8988T (cell line): ENCODE measurements around the gene CRABP2.
A peak's percentile ranks its signal among the peaks of the same experiment; 100 is the strongest.

Source experiments
- DNase-seq: peaks from one replicate; pipeline ENCODE4 v3.0.0; 2011

CRABP2 gene

DNA sequence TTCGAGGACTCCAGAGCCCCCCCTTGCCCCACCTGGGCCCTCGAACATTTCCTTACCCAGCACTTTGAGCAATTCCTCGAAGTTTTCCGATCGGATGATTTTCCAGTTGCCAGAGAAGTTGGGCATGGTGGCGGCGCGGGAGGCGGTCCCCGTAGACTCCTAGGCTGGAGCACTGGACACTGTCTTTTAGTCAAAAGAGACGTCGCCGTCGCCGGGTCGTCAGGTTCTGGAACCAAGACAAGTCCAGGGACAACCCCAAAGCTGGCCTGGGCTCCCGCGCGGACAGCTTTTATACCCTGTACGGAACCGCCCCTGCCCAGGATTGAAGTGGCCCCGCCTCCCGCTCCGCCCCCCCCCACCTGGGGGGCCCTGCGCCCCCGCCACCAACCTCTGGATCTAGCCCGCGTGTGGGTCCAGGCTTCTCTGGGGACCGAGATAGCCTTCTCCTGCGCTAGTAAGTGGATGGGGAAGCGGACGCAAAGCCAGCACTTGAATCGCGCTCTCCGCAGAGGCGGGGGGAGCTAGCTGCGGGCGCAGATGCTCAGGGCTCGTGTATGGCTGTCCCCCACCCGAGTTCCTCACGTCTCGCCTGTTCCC lies at the start of gene CRABP2:
Gene CRABP2 (minus strand): TSS at position 263 of the 597 bp plus-strand sequence. CDS start 137 bp downstream, at position 126.
- no peak for DNase-seq

DNA sequence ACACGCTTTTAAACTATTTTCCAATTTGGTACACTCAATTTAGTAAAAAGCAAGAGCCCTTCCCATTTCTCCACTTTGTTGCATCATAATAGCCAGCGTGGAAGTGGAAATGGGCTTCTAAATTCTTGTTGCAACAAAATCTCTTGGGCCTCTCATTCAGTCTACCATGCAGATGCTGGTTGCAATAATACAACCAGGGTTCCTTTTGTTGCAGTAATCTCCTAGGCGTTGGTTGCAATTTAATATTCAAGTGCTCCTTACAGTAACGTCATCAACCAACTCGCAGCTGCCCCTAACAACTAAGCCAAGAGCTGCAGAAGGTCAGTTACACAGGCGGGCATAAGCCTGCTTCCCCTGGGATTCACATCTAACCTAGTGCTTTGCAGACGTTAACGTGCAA lies 48.8 kb upstream of the CRABP2 start:
- DNase-seq, result no peak

DNA sequence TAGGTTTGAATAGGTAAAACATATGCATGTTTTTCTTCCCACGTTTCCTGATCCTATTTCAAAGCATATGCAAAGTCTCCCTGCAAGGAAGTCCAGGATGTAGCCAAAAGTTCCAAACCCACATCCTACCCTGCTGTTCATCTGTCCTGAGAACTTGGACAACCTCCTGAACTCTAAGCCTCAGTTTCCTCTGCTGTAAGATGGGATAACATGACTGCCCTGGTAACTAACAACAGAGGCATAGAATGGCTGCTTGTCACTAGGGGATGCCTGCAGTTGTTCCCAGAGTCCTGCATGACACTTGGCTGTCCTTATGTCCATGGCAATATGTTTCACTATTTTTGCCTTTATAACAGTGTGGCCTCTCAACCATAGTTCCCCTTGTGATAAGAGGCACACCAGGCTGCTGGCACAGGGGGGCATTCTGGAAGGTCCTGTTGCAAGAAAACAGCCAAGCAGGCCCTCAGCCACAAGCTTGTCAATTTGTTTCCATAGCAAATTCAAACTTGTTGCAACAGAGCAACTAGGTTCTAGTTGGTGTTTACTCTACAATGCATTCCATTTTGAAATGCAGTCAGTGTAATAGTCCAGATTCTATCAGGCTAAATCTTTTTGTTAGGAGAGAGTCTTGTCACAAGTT lies 47.6 kb upstream of the CRABP2 start:
- DNase-seq, result no peak

DNA sequence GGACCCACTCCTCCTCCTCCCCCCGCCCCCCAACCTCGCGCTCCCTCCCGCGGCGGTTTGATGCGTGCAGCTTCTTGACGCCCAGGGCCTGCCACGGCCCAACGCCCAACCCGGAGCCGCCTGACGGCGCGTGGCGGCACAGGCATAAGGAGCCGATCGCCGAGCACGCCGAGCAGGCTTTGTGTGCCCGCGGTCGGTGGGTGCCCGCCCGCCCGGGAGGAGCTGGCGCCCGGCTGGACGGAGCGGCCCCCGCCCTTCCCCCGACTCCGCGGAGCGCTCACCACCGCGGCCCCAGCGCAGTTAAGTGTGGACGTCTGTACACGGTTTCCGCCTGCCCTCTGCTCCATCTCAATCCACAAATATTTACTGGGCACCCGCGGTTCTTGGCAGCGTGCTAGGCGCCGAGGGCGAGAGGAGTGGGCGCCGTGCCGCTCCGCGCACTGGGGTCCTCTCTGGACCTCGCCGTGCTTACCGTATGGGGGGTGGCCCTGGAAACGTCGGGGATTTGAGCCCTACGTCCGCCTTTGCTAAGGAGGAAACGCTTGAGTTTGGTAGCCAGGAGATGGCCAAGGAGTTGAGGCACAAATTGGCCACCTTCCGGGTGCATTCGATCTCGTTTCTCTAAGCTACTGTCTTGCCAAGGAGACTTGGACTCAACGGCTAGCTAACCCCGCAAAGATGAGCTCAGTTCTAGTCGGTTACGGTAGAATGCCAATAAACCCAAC lies 46.5 kb upstream of the CRABP2 start:
- DNase-seq, result peak; percentile 96

DNA sequence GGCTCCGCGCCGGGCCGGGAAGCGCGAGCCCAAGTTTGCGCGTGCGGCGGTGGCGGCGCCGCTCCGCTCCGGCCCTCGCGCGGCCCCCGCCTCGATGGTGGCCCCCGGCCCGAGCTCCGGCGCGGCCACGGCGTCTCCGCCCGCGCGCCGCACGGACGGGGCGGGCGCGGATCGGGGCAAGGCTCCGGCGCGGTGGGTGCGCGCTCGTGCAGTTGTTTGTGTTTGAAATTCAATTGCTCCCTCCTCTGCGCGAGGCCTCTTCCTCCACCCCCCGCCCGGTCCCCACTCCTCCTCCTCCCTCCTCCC lies 46.0 kb upstream of the CRABP2 start, which contains the start of gene HDGF:
Gene HDGF (minus strand): TSS at position 225 of the 306 bp plus-strand sequence. CDS start 246 bp downstream, outside the sequence.
- no peak for DNase-seq

DNA sequence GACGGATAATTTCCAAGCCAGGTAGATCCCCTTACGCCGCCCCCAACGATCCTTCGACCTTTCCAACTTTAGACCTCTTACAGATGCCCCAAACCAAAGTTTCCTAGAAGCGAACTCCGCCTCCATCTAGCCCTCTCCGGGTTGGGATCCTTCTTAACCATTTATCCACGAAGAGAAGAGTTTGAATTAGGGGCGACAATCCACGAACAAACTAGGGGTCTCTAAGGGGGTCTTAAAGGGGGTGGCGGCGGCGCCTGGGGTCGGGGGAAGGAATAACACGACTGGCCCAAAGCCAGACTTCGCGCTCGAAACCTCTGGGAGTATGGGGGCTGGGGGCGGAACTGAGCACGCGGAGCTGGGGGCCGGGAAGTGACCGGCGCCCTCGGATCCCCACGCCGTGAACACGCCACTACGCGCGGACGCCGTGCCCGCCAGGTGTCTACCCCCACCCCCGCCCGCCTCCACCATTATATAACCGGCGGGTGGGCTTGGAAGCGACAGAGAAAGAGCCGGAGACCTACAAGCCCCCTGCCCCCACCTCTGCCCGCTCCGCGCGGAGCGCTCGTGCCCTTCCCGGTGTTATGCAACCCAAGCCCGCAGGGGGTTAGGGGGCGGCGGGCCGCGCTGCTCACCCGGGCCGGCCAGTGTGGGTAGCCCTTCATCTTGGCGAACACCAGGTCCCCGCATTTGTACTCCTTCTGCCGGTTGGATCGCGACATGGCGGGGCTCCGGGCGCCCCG lies 45.5 kb upstream of the CRABP2 start:
- DNase-seq, result no peak

DNA sequence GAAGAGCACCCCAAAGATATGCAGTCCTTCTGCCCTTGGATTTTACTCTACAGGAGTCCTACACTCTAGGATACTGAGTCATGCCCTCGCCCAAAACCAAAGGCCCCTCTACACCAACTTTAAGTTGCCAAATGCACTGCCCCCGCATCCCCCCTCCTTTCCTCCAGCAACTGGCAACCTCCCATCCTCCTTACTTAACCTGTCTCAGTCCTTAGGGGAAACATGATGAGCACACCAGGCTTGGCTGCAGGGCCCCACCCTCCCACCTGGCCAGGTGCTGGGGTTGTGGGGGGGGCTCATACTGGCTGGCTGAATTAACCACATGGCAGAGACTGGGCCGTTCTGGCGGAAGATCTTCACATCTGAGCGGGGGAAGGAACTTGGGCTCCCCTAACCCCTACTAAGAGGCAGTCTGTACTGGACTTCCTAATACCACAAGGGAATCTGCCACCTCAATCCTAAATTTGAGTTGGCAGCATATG lies 44.8 kb upstream of the CRABP2 start:
- no peak for DNase-seq

DNA sequence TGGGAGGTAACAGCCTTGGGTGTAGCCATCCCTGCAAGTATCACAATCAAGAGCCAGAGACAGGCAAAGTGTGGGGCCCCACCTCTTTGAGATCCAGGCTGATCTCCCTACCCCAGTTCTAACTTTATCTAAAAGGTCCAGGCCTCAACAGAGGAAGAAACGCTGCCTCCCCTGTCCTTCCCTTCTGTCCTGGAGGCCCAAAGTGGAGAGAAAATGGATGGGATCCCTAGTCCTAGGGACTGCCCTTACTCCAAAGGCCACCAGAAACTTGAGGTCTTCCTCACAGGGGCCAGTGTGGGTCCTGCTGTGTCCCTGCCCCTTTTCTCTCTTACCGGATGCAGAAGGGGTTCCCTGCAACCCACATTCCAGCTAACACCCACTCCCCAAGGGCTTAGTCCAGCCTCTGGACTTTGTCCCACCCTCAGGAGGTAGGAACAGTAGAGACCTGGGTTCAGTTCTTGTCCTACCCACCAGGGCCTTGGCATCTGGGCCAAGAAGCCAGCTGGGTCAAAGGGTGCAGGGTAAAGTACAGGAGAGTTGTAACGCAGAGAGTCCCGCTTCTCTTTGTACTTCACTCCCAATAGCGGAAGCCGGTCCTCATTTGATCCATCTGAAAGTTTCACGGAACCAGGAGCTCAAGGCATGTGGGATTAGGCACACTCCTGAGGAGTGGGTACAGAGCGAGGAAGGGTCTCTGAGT lies 44.2 kb upstream of the CRABP2 start:
- DNase-seq, result no peak

DNA sequence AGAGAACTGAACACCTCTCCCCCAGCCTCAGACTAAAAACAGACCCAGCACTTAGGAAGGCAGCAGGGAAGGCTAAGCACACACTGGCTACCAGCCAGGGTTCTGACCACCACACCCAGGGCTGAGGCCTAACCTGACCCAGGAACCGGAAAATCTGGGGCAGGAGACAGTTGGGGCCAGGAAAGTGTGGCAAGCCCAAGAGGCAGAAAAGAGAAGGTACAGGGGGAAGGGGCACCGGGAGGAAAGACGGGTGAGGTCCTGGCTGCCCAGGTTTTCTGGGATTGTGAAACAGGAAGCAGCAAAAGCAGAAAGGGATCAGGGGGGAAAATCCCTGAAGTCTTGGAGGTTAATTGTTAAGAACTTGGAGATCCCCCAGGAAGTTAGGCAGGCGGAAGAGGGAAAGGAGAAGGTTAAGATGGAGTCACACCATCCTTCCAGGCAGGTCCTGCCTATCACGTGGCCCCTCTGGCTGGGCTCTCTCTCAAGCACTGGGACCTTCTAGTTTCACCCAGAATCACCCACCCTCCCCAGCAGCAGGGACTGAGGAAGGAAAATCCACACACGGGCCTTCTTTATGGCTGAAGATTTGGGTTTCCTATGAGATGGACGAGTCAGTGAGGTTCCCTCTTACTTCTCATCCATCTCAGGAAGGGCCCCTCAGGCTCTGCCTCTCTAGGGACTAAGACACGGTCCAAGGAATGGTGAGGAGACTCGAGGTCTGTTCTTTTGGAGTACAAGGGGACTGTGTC lies 43.5 kb upstream of the CRABP2 start:
- DNase-seq, result no peak

DNA sequence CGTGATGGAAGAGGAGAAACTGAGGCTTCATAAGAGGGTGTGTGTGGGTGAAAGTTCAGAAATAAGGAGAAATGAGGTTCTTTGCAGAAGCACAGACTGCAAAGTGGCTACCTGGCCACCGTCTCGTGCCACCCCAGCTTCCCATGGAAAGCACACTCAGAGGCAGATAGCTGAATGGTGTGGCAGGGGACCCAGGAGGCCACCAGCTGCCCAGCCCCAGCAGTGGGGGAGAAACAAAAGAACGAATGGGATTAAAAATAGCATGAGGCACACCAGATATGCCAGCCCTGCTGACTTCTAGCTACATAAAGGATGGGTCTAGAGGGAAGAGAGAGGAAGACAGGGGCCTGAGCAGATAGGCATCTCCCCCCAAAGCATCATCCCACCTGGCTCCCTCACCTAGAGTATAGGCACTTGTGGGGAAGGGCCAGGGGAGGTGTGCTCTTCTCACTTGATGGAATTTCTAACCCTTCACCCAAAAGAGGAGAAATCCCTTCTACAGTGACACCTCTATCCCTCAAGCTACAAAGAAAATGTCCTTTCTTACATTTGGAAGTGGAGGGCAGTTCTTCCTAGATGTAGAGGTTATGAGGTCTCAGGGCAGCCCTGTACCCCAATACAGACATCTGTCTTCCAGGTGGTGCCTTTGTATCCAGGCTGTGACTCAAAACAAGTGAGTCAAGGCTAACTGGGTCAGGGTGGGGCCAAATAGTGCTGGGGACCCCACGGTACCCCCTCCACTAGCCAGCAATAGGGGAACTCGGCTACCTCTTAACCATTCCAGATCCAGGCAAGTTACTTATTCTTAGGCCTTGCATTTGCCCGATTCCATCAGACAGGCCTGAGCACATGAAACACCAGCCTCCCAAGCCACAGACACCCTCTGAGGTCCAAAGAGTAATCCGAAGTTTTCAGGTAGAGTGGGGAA lies 42.6 kb upstream of the CRABP2 start:
- DNase-seq, result no peak

DNA sequence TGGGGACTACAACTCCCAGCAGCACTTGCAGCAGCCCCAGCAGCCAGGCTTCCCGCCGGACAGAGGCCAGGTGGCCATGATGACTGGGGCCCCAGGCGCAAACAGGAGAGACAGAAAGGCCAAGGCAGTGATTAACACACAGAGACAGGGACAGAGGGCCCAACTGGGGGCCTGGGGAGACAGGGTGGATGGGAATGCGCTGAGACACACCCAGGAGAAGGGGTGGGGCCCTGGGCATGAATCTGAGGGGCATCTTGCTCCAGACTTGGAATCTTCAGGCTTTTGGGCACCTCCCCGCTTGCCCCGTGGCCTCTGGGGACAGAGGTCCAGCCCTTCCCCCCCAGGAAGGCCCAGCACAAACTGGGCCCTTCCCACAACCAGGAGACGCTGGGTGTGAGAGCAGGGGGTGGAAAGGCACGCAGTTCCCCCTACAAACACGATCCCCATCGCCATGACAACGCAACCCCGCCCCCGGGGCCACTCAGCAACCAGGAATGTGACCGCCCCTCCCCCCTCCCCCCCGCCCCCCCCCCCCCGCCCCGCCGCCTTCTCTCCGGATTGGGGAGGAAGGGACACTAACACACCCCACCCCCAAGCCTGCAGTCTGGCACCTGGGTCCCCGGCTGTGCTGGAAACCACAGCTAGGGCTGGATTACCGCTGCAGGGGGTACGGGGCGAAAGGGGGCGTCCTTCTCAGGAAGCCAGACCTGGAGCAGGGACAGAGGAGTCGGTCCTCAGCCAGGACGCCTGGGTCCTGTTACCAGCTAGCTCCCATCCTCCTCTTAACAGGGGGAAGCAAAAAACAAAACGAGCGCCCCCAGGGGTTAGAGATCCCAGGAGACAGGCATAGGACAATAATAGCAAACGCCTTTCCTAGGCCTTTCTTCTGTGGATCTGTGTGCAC lies 41.6 kb upstream of the CRABP2 start:
- peak; percentile 78 for DNase-seq

DNA sequence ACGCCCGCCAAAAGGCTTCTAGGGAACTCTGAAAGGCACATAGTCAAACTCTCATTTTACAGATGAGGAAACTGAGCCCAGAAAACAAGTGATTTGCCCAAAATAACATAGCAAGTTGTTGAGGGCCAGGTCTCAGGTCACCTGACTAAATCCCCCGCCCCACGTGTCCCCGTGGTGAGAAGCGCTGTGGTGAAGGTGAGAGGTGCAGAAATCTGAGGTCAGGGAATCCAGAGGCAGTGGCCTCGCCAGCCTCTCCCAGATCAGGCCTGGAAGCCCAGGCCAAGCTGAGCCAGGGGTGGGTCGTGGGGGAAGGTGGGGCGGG lies 41.0 kb upstream of the CRABP2 start:
- no peak for DNase-seq

DNA sequence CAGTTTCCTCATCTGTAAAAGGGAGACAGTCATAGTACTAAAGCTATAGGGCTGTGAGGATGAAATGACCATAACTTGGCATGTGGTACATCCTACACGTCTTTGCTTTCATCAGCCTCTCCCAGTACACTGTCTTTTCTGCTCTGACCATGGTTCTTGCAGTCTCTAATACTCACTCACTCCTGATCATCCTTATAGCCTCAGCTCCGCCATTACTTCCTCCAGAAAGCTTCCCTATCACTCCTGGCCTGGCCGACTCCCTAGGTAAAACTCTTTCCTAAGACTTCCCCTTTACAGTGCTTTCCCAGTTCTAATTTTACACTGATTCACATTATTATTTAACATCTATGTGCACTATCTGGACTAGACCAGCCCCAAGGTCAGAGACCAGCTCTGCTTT lies 40.5 kb upstream of the CRABP2 start:
- DNase-seq, result no peak

DNA sequence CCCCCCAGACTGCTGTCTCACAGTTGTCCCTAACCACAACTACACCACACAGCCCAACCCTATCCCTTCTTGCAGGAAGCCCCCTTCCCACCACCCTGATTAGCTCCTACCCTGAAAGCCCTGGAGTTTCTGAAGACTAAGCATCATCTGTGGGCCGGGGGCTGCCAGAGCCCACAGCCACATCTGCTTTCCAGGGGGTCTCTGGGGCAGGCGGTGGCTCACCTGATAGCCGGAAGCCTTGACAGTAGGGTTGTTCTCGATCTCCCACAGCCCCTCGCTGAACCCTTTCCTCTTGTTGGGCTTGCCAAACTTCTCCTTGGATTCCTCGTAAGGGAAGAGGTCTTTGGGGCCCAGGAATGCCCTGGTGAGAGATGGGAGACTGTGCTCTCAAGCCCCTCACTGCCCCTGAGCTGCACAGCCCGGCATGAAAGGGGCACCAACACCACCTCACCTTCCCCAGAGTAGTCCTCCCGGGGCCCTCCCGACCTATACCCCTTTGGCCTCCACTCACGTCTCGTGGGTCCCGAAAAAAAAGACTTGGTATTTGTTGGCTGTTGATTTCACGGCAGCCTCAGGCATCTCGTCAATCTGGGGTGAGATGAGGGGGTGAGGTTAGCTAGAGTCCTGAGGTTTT lies 39.5 kb upstream of the CRABP2 start:
- DNase-seq, result no peak

DNA sequence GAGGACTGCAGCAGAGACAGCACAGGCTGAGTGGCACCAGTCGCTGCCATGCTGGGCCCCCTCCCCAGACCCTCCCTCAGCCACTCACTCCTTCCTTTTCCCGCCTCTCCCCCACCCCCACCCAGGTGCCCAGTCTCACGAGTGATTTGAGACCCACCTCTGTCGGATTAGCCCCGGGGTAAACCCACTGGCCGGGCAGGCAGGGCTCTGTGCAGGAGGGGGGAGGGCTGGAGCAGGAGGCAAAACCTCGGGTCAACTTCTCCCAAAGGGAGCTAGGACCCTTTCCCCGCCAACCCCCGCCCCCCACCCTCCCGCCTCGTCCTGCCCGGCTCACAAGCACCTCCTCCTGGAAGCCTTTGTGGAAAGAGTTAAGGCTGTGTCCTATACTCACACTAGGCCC lies 39.0 kb upstream of the CRABP2 start:
- DNase-seq, result no peak

DNA sequence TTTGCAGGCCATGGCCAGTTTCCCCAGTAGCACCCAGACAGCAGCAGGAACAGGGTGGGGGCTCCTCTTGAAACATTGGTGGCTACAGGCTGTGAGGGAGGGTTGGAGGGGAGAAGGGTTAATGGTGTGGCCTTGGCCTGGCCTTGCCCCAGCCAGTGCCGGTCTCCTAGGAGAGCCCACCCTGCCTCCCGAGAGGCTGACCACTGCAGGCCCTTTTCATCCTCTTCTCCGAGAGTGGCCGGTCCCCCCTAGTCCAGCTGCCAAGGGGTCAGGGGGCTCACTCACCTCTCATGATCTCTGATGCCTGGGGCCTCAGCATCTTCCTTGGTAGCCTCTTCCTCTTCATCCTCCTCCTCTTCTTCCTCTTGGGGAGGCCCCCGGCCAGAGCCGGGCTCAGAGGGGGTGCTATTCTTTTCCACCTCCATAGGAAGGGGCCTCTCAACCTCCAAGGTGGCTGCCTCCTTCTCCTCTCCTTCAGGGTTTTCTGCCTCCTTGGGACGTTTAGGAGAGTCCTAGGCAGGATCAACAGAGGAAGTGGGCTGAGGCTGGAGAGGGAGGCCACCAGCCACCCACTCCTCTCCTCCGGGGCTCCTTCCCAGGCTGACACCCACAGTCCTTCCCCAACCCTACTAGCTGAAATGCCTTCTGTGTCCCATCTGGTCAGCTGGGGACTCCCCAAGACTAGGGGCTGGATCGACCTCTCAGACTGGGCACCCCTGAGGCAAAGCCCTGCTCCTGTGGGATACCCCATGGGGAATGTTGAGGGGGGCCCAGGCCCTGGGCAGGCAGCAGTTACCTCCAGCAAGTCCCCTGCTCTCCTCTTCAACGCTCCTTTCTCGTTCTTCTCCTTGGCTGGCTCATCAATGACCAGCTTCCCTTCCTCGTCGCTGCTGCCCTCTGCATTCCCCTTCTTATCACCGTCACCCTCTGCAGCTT lies 38.3 kb upstream of the CRABP2 start:
- DNase-seq, result no peak

DNA sequence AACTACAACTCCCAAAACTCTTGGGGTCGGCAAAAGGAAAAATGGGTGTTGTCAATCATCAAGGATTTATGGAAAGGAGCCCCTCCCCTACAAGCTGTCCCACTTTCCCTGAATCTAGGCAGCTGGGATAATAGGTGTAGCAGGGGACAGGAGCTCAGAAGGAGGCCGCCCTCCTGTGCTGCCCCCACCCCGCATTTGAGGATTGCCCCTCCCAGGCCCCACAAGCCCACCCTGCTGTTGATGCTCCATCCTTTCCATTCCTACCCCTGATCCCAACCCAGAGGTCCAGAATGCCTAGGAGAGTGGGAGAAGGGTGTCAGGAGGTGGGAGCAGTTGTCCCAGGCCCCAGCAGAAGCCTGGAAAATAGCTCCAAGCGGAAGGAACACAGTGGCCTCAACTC lies 37.4 kb upstream of the CRABP2 start:
- DNase-seq, result no peak

DNA sequence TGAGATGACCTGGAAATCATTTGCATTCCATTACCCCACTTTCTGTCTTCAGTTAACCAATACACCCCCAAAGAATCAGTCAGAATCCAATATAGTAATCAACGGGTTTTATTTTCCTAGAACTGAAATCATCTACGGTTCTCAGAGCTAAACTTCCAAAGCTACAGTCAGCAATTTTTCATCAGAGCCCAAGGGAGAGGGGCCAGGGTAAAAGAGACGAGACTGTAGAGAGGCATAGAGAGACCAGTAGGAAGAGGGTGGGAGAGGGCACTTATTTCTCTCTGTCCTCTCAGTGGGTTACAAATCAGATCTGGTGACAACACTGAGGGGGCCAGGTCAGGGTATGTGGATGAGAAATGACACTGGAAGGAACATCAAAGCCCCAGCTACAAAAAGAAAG lies 36.6 kb upstream of the CRABP2 start:
- DNase-seq, result no peak
